Adrenal gland (tissue), 5 donors: ENCODE results near the gene OCEL1.

ENCODE experiments used
- POLR2A ChIP-seq, 2 donors: fragments of 450-650 bp; IDR thresholded peaks; one replicate each; pipeline ENCODE4 v1.6.1; 2017; ENCODE audit warnings: antibody characterized with exemption in 2 of 2, mild to moderate bottlenecking in 2 of 2, moderate library complexity in 1 of 2
- TF ChIP-seq, protein P1 (sequence below), 6 experiments: fragments of 450-650 bp in 4 of 6; fragments of 200-600 bp in 2 of 6; sonication (generic) in 1 of 6; IDR thresholded peaks; 1 replicate in 5 of 6; 2 replicates in 1 of 6; pipeline versions ENCODE4 v1.5.1 to v1.8.0; 2016 to 2021; ENCODE audit warnings: antibody characterized with exemption in 6 of 6, mild to moderate bottlenecking in 2 of 6, moderate library complexity in 1 of 6
- donor health status: DM: no; HTN: no; CAD: no.

DNA sequence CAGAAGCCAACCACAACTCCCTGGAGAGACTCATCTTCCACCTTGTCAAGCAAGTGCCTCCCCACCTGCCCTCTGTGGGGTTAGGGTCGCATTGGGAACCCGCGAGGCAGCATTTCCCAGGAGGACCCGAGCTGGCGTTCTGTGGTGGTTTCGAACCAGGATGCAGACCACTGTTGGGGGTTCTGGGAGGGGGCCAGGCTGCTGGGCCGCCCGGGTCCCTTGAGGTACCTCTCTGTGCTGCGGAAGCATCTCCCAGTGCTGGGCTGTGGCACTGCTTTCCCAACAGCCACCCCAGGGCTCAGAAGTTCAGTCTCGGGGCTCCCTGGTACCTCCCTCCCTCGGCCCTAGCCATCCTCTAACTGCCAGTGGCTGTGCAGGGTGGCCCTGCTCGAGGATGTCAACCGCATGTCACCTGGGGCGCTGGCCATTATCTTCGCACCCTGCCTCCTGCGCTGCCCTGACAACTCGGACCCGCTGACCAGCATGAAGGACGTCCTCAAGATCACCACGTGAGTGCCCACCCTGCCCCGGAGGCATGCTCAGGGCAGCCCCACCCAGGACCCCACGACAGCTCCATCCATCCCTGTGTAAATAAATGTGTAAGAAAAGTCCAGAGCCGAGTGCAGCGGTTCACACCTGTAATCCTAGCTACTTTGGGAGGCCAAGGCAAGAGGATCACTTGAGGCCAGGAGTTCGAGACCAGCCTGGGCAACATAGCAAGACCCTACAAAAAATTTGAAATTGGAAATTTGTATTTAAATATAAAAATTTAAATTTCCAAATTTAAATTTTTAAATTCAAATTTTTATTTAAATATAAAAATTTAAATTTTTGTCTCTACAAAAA is 19.1 kb upstream of the OCEL1 start:
- TF ChIP-seq, protein P1, sequence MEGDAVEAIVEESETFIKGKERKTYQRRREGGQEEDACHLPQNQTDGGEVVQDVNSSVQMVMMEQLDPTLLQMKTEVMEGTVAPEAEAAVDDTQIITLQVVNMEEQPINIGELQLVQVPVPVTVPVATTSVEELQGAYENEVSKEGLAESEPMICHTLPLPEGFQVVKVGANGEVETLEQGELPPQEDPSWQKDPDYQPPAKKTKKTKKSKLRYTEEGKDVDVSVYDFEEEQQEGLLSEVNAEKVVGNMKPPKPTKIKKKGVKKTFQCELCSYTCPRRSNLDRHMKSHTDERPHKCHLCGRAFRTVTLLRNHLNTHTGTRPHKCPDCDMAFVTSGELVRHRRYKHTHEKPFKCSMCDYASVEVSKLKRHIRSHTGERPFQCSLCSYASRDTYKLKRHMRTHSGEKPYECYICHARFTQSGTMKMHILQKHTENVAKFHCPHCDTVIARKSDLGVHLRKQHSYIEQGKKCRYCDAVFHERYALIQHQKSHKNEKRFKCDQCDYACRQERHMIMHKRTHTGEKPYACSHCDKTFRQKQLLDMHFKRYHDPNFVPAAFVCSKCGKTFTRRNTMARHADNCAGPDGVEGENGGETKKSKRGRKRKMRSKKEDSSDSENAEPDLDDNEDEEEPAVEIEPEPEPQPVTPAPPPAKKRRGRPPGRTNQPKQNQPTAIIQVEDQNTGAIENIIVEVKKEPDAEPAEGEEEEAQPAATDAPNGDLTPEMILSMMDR (IDR thresholded peaks at IDR 0.05) = no peak
- TF ChIP-seq POLR2A (IDR thresholded peaks at IDR 0.05) = no peak
